CD4-positive, alpha-beta memory T cell (primary cell): ENCODE results near the gene ELAVL3. TPM values are rescaled to one million over a fixed set of nuclear protein-coding genes. Genes with fewer than 3 reads are reported as not detected.

Experiments used
- CTCF ChIA-PET: fragments of 350-600 bp; sonication (Branson Sonifier 250); formaldehyde crosslinking; loops from one replicate; lab custom pipeline; 2021; ENCODE audit warnings: inconsistent platforms; ENCODE audit not compliant: partially characterized antibody; lab: Charles Lee
- POLR2A ChIA-PET: fragments of 350-600 bp; sonication (Branson Sonifier 250); formaldehyde crosslinking; loops from one replicate; lab custom pipeline; 2021; ENCODE audit not compliant: partially characterized antibody; lab: Charles Lee
- DNase-seq, 5 donors: peaks; one replicate each; pipeline versions ENCODE4 v3.0.0 to v3.0.0-alpha.2; 2020 to 2022; ENCODE audit warnings: mixed read lengths in 1 of 5
- H3K27ac ChIP-seq: one replicate; pipeline ENCODE4 v1.7.0; 2013; ENCODE audit warnings: low read depth, low read length
- H3K27me3 ChIP-seq: 2 replicates; pipeline ENCODE4 v1.7.0; 2013; ENCODE audit warnings: mild to moderate bottlenecking, low read length, moderate library complexity; ENCODE audit not compliant: insufficient read depth
- H3K36me3 ChIP-seq: 2 replicates; pipeline ENCODE4 v1.7.0; 2013; ENCODE audit warnings: mild to moderate bottlenecking, low read length, moderate library complexity; ENCODE audit not compliant: insufficient read depth
- H3K4me1 ChIP-seq: 2 replicates; pipeline ENCODE4 v1.7.0; 2013; ENCODE audit warnings: mild to moderate bottlenecking, low read length, moderate library complexity; ENCODE audit not compliant: insufficient read depth
- H3K4me3 ChIP-seq, 2 donors: one replicate each; pipeline ENCODE4 v1.7.0; 2013; ENCODE audit warnings: low read length in 2 of 2, mild to moderate bottlenecking in 1 of 2
- H3K9me3 ChIP-seq, 2 donors: one replicate each; pipeline ENCODE4 v1.7.0; 2013; ENCODE audit warnings: low read length in 2 of 2, control low read depth in 1 of 2; ENCODE audit not compliant: control insufficient read depth in 1 of 2
- H3K27ac Mint-ChIP-seq, 7 donors: one replicate each; pipeline ENCODE4 v1.8.0; 2020 to 2021; ENCODE audit warnings: mixed read lengths in 7 of 7, mild to moderate bottlenecking in 6 of 7, inconsistent platforms in 3 of 7, moderate library complexity in 3 of 7
- H3K27me3 Mint-ChIP-seq, 2 donors: one replicate each; pipeline ENCODE4 v1.8.0; 2020 to 2021; ENCODE audit warnings: mixed read lengths in 2 of 2
- H3K36me3 Mint-ChIP-seq, 2 donors: one replicate each; pipeline ENCODE4 v1.8.0; 2020 to 2021; ENCODE audit warnings: mixed read lengths in 2 of 2, inconsistent platforms in 1 of 2, mild to moderate bottlenecking in 1 of 2
- H3K4me1 Mint-ChIP-seq, 4 donors: one replicate each; pipeline ENCODE4 v1.8.0; 2020 to 2021; ENCODE audit warnings: mixed read lengths in 4 of 4, mild to moderate bottlenecking in 1 of 4
- H3K4me3 Mint-ChIP-seq, 8 donors: one replicate each; pipeline ENCODE4 v1.8.0; 2020 to 2021; ENCODE audit warnings: mixed read lengths in 8 of 8, mild to moderate bottlenecking in 7 of 8, moderate library complexity in 6 of 8, inconsistent platforms in 3 of 8
- H3K9me3 Mint-ChIP-seq, 8 donors: one replicate each; pipeline ENCODE4 v1.8.0; 2020 to 2021; ENCODE audit warnings: mixed read lengths in 8 of 8, mild to moderate bottlenecking in 5 of 8, inconsistent platforms in 3 of 8, moderate library complexity in 1 of 8
- intact Hi-C: fragments of 100-400 bp; cut with micrococcal nuclease; formaldehyde crosslinking; loops from one replicate; pipeline ENCODE4 v1.15.1; 2023
- polyA plus RNA-seq, 2 donors: library from polyadenylated mRNA; unstranded; fragments of 300-500 nt; fragmentation: Illumina TruSeq; gene quantifications; one replicate each; pipeline ENCODE4 v1.2.3, GENCODE V29; 2021
- total RNA-seq, 2 experiments: library from RNA; stranded (reverse); gene quantifications; one replicate each; pipeline ENCODE4 v1.2.3, GENCODE V29; 2021

ELAVL3 gene
- total and polyA plus RNA-seq, 4 experiments from 2014 or later, result not detected

- Histone ChIP-seq H3K27ac (no peak overlapping the region), H3K27me3 (no peaks in the 10 kb centered on the region), H3K9me3 (no peaks in the 10 kb centered on the region), H3K4me3 (no peak overlapping the region), H3K4me1 (no peaks in the 10 kb centered on the region), H3K36me3 (peaks cover 20% of the 10 kb centered on the region)
- ChIA-PET CTCF (interaction anchor here (1.4 kb wide), 2 partner anchors 34 to 71 kb away, joined by 3 to 5 read pairs; no protein-coding TSS in a partner anchor), POLR2A (interaction anchor here (0.6 kb wide), 1 partner anchor 10 kb away, joined by 3 read pairs; no protein-coding TSS in a partner anchor)
- no peak for DNase-seq
- peaks cover 0 to 1% (median 0%) of the 10 kb centered on the region in 4 donors for H3K4me1 Mint-ChIP-seq
- no peak overlapping the region for H3K4me3 Mint-ChIP-seq
- H3K27me3 Mint-ChIP-seq, result no peaks in the 10 kb centered on the region
- H3K9me3 Mint-ChIP-seq, result no peaks in the 10 kb centered on the region
- peaks cover 17 to 26% of the 10 kb centered on the region in 2 donors for H3K36me3 Mint-ChIP-seq
- intact Hi-C loops, result no loop called here
- H3K27ac Mint-ChIP-seq, result no peak overlapping the region
Observed at GRCh38 chr19:11448410-11448809, 32.4 kb downstream of the ELAVL3 start.

- no peak for DNase-seq
- Mint-ChIP-seq H3K36me3 (peaks cover 20 to 32% of the 10 kb centered on the region in 2 donors), H3K4me1 (peaks cover 0 to 1% (median 0%) of the 10 kb centered on the region in 4 donors), H3K9me3 (no peaks in the 10 kb centered on the region), H3K4me3 (no peak overlapping the region), H3K27me3 (no peaks in the 10 kb centered on the region), H3K27ac (peak overlapping the region in 1 of 7 donors; percentile 46)
- Histone ChIP-seq H3K4me1 (no peaks in the 10 kb centered on the region), H3K36me3 (peaks cover 21% of the 10 kb centered on the region), H3K27me3 (no peaks in the 10 kb centered on the region), H3K27ac (no peak overlapping the region), H3K9me3 (no peaks in the 10 kb centered on the region), H3K4me3 (no peak overlapping the region)
- intact Hi-C loops, result no loop called here
- ChIA-PET CTCF (interaction anchor here (1.1 to 1.4 kb wide), 3 partner anchors 35 to 70 kb away, joined by 3 to 5 read pairs (median 3); no protein-coding TSS in a partner anchor), POLR2A (no interaction called here)
Observed at GRCh38 chr19:11447347-11448262, 33.2 kb downstream of the ELAVL3 start.

- ChIA-PET CTCF (interaction anchor here (1.1 to 1.5 kb wide), 3 partner anchors 25 to 66 kb away, joined by 3 to 8 read pairs (median 6); no protein-coding TSS in a partner anchor), POLR2A (no interaction called here)
- Mint-ChIP-seq H3K36me3 (peaks cover 27 to 39% of the 10 kb centered on the region in 2 donors), H3K4me1 (peaks cover 0 to 1% (median 0%) of the 10 kb centered on the region in 4 donors), H3K4me3 (no peak overlapping the region), H3K27ac (peak overlapping the region in 2 of 7 donors; percentile 83 to 88), H3K27me3 (no peaks in the 10 kb centered on the region), H3K9me3 (peaks cover 0 to 2% (median 0%) of the 10 kb centered on the region in 8 donors)
- DNase-seq, result peak in 4 of 5 donors; percentile 18 to 41 (median 33)
- Histone ChIP-seq H3K4me1 (no peaks in the 10 kb centered on the region), H3K27me3 (no peaks in the 10 kb centered on the region), H3K9me3 (no peaks in the 10 kb centered on the region), H3K27ac (no peak overlapping the region), H3K4me3 (no peak overlapping the region), H3K36me3 (peaks cover 29% of the 10 kb centered on the region)
- intact Hi-C loops, result loop anchor here (1.0 kb wide), 1 partner anchor 65 kb away; no protein-coding TSS in a partner anchor
Observed at GRCh38 chr19:11446652-11447301, 34.1 kb downstream of the ELAVL3 start.

- H3K9me3 ChIP-seq, result no peaks in the 10 kb centered on the region
- Mint-ChIP-seq H3K27ac (no peak overlapping the region), H3K36me3 (peaks cover 29 to 44% of the 10 kb centered on the region in 2 donors), H3K4me1 (peaks cover 0 to 1% (median 0%) of the 10 kb centered on the region in 4 donors), H3K9me3 (peaks cover 0 to 2% (median 0%) of the 10 kb centered on the region in 8 donors), H3K4me3 (no peak overlapping the region), H3K27me3 (no peaks in the 10 kb centered on the region)
- H3K27ac ChIP-seq, result no peak overlapping the region
- H3K4me1 ChIP-seq, result no peaks in the 10 kb centered on the region
- ChIA-PET CTCF (interaction anchor here (1.0 to 1.5 kb wide), 3 partner anchors 24 to 153 kb away, joined by 5 to 8 read pairs (median 6); no protein-coding TSS in a partner anchor), POLR2A (no interaction called here)
- no peaks in the 10 kb centered on the region for H3K27me3 ChIP-seq
- no peak for DNase-seq
- H3K36me3 ChIP-seq, result peaks cover 34% of the 10 kb centered on the region
- no peak overlapping the region for H3K4me3 ChIP-seq
- intact Hi-C loops, result loop anchor here (1.0 kb wide), 1 partner anchor 65 kb away; no protein-coding TSS in a partner anchor
Observed at GRCh38 chr19:11446271-11446651, 34.6 kb downstream of the ELAVL3 start.

GRCh38 chr19:11445141-11445540, 35.7 kb downstream of the ELAVL3 start:
- no peak for DNase-seq
- Histone ChIP-seq H3K36me3 (peaks cover 42% of the 10 kb centered on the region), H3K27me3 (no peaks in the 10 kb centered on the region), H3K4me3 (no peak overlapping the region), H3K4me1 (no peaks in the 10 kb centered on the region), H3K27ac (no peak overlapping the region), H3K9me3 (no peaks in the 10 kb centered on the region)
- Mint-ChIP-seq H3K9me3 (peaks cover 0 to 2% (median 0%) of the 10 kb centered on the region in 8 donors), H3K27me3 (no peaks in the 10 kb centered on the region), H3K27ac (peak overlapping the region in 1 of 7 donors; percentile 20), H3K36me3 (peaks cover 35 to 50% of the 10 kb centered on the region in 2 donors), H3K4me3 (no peak overlapping the region), H3K4me1 (peaks cover 0 to 4% (median 4%) of the 10 kb centered on the region in 4 donors)
- ChIA-PET CTCF (interaction anchor here (0.8 to 1.5 kb wide), 4 partner anchors 23 to 152 kb away, joined by 3 to 8 read pairs (median 6); no protein-coding TSS in a partner anchor), POLR2A (no interaction called here)
- intact Hi-C loops, result no loop called here

GRCh38 chr19:11444059-11444458, 36.8 kb downstream of the ELAVL3 start:
- Histone ChIP-seq H3K9me3 (no peaks in the 10 kb centered on the region), H3K4me1 (no peaks in the 10 kb centered on the region), H3K27ac (no peak overlapping the region), H3K36me3 (peaks cover 42% of the 10 kb centered on the region), H3K27me3 (no peaks in the 10 kb centered on the region), H3K4me3 (no peak overlapping the region)
- no peak for DNase-seq
- Mint-ChIP-seq H3K4me3 (no peak overlapping the region), H3K27ac (no peak overlapping the region), H3K9me3 (peaks cover 0 to 2% (median 0%) of the 10 kb centered on the region in 8 donors), H3K27me3 (no peaks in the 10 kb centered on the region), H3K4me1 (peaks cover 0 to 4% (median 4%) of the 10 kb centered on the region in 4 donors), H3K36me3 (peaks cover 29 to 49% of the 10 kb centered on the region in 2 donors)
- POLR2A ChIA-PET, result no interaction called here
- intact Hi-C loops, result no loop called here
- CTCF ChIA-PET, result interaction anchor here (1.1 kb wide), 1 partner anchor 151 kb away, joined by 5 read pairs; no protein-coding TSS in a partner anchor
